Activated CD8-positive, alpha-beta memory T cell treated with anti-CD3 and anti-CD28 coated beads, Interleukin-2, amount 50 U/mL, for 1 hour (primary cell): ENCODE results near the gene JAKMIP1.

ENCODE experiments used
- DNase-seq: peaks from one replicate; pipeline ENCODE4 v3.0.0-alpha.2; 2020; ENCODE audit errors: extremely low read depth

JAKMIP1 gene

DNA sequence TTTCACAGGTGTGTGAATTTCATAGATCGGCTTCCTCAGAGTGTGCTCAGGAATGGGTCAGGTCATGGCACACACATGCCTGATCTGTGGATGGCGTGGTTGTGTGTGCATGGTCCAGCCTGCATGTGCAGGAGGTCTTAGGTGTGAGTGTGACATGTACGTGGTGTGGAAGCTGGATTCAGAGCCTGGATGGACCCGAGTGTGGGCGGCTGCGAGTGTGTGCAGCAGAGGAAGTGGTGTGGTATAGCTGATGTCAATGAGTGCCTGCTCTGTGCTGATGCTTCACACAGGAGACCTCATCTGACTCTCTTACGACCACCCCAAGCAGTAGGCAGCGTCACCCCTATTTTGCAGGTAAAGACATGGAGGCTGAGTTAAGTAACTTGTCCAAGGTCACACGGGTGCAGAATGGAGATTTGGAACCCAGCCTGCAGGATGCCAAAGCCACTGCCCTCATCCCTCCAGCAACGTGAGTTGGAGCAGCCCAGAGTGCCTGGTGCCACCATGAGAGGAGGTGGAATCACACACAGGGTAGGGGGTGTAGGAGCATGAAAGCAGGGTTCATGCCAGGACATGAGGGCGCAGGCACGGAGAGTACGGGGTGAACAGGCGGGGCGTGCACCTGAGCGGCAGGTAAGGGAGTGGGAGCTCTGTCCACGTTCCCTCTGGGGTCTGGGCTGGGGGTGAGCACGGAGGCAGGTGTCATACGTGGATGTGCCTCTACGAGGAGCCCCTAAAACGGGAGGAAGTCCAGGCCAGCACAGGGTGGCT is 157.9 kb downstream of the JAKMIP1 start:
- DNase-seq = no peak

DNA sequence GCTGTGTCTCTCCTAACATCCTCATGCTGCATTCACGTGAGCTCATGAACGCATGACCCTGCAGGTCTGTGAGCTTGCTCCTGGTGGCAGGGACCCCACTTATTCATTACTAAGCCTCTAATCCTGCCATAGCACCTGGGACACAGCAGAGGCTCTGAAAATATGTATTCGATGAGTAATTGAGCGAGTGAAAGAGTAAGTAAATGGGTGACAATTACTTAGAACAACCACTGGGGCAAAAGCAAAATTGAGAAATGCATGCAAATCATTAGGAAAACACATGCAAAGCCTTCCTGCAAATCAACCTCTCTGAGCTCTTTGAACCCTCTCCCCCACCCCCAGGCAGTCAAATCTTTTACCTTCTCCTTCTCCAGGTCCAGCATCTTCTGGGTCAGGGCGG is 158.5 kb downstream of the JAKMIP1 start:
- DNase-seq = no peak

DNA sequence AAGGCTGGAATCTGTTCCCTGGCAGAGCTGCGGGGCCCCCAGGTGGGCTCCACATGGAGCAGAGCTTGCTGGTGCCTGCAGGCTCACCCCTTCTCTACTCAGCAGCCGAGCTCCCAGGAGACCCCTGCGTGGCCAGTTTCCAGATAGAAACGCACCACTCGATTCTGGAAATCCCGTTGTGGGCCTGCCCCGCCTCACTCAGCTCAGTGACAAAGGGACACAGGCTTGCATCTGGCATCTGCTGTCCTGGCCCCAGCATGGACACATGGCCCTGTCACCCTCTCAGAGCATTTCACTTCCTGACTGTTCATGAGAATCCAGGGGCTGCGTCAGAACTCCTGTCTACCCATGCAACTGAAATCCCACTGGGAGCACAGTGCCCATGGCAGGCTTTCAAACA is 161.6 kb downstream of the JAKMIP1 start:
- no peak for DNase-seq

DNA sequence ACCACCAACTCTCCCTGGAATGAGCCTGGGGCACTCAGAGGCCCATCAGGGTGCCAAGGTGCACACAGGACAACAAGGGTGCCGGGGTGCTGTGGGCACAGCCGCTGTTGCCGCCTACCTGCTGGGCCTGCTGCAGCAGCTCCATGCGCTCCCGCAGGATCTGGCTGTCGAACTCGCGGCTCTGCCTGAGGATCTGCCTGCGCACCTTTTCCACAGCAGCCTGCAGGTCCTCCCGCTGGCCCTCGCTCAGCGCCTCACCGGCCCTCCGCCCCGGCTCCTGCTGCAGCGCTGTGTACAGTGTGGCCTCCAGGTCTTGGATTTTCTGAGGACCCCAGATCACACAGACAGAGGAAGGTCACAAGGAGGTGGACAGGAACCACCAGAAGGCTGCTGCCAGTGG is 164.6 kb downstream of the JAKMIP1 start:
- no peak for DNase-seq

DNA sequence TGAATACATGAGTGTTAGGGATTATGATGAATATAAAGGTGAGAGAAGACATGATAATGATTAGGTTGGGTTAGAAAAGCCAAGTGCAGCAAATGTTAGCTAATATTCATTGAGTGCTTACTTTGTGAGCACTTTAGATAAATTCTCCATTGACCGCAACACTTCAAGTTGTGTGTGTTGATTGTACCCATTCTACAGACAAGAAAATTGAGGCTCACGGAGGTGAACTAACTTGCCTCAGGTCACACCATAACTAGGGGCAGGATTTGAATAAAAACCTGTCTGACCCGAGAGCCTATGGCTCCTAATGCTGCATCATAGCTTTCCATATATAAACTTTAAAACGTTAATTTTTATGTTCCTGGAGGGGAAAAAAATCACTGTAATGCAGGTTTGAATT is 167.0 kb downstream of the JAKMIP1 start:
- DNase-seq = no peak

DNA sequence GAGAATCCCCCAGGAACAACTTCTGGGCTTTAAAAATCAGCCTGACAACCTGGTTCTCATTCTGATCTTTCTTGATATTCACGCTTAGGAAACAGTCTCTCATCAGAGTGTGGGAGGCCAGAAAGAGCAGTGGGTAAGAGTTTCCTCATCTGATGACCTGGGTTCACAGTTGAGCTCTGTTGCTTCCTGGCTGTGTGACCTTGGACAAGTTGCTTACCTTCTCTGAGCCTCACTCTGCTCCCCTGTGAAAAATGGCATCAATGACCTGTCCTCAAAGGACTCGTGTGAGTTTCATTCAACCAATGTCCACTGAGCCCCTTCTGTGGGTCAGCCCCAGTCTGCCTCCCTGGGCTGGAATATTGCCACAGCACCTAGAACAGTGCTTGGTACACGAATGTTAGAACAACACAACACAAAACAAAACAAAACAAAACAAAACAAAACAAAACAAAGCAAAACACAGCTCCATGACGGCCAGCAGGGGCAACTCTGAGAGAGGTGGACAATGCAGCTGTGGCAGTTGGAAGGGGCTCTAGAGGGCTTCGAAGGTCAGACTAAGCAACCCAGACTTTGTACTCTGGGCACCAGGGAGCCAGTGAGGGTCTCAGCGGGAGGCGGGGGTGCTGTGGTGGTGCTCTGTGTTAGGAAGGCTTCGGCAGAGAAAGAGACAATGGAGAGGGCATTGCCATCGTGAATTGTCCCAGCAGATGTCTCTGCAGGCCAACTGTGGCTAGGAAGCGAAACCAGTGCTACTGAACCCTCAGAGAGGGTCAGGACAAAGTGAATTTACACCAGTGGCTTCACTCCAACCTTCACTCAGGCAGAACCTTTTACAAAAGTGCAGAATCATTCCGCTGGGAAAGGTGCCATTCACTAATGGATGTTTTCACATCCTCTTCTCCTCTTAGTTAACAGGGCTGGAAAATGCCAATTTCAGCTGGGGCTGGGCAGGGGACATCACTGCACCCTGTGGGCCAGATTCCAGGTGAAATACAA is 167.8 kb downstream of the JAKMIP1 start:
- no peak for DNase-seq

DNA sequence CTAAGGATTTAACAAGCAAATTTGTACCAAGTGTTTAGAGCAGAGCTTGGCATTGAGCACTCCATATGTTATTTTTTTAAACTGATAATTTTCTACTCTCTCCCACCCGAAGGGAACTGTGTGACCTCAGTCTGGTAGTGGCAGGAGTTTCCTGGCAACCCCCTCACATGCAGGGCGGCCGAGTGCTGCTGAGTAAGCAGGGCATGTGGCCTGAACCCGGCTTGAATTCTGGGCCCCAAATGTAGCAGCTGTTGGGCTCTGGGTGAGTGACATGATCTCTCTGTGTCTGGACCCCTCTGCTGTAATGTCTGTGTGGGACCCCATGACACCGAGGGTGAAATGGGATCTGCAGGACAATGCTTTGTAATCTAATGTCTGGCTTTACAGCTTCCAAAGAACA is 168.5 kb downstream of the JAKMIP1 start:
- no peak for DNase-seq

DNA sequence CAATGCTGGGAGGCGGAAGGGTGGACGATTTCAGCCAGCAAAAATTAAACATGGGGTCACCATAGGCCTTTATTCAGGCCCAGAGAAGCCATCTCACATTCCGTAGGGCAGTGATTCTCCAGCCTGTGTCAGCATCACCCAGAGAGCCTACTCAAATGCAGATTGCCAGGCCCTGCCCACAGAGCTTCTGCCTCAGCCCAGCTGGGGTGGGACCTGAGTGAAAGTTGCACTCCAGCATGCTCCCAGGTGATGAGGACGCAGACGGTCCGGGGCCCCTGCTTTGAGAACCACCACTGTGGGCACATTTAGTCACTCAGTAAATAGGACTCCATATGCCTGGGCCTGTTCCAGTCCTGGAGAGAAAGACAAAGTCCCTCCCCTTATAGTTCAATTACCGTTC is 169.7 kb downstream of the JAKMIP1 start:
- DNase-seq = no peak

DNA sequence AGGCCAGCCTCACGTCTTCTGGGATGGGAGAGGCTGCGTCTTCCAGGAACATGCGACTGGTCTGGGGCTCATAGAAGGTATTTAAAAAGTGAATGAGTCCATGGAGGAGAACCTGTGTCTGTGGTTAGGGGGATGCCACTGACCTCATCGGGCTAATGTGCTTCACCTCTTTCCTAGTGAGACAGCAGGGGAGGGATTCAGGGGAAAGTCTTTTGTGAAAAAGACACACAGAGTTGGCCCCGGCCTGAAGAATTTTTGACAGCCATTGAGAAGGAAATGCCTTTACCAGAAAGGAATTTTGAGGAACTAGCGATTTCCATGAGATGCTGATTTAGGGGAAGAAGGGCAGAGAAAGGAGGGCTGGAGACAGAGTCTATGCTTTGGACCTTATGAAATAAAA is 171.1 kb downstream of the JAKMIP1 start:
- no peak for DNase-seq

DNA sequence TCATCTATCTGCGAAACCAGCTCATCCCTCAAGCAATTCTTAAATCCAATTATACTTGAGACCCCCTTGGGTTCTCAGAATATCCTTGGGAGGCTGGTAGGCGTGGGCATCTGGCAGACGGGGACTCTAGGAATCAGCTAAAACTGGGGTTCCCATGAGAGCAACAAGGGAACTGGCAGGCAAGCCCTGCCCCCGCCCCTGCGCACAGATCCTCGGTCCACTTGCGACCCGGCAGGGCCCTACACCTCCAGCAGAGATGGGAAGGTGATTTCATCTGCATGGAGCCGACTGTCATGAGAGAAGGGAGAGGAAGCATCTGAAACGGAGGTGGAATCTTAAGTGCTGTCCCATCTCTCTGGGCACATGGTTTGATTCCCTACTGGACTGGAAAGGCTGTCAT is 172.2 kb downstream of the JAKMIP1 start:
- no peak for DNase-seq

DNA sequence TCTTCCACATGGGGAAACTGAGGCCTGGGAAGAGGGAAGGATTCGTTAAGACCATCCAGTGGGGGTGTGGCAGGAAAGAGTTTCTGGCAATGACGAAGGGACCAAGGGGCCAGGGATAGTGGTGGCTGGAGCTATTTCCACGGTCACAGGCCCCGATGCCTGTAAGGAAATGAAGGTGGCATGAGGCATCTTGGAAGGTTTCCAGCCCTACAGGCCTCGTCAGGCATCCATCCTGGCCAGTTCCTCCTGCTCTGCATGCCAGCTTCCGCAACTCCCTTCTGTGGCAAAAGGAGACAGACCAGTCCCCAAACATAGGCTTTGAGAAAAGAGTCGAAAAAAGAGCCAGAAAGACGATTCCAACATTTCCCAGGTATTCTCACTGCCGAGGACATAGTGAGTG is 173.0 kb downstream of the JAKMIP1 start:
- DNase-seq = no peak

DNA sequence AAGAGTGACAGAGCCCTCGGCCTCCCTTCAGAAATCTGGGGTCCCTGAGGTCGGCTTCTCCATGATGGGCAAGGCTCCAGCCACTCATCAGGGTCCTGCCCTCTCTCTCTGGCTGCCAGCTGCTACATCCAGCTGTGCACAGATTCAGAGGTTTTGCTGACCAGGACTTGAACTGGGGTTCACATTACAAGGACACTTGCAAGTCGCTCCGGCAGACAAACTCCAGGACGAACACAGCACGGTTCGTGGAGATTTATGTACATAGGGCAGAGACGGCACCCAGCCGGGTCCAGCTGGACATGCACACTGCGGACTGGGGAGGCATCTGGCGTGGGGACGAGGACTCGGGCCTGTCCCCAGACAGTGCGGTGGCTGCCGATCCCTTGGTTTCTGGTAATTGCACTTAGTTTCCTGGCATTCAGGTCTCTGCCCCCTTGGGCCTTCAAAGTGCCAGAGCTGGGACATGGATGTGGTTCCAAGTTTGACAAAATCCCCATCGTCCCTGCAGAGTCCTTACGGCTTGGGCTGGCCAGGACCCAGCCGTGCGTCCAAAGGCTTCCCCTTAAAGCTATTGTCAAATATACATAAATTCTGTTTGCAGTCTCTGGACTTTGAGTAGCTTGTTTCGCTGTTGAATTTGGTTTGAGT is 175.9 kb downstream of the JAKMIP1 start:
- DNase-seq = no peak

DNA sequence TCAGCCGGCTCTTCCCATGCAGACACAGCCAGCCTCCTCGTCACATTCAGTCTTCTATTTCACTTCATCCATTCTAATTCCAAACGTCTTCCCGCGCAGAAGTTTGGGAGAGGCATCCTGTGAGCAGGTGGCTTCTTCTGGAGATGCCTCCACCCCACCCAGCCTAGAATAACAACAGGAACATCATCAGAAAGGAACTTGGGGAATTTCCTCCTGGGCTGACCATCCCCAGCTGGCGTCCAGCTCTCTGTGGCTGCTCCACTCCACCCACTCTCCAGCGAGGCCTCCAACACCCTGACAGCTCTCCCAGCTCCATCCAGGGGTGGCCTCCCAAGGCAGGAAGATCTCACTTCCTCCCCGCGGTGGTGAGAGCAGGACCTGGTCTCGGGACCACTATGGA is 176.6 kb downstream of the JAKMIP1 start:
- DNase-seq = no peak

DNA sequence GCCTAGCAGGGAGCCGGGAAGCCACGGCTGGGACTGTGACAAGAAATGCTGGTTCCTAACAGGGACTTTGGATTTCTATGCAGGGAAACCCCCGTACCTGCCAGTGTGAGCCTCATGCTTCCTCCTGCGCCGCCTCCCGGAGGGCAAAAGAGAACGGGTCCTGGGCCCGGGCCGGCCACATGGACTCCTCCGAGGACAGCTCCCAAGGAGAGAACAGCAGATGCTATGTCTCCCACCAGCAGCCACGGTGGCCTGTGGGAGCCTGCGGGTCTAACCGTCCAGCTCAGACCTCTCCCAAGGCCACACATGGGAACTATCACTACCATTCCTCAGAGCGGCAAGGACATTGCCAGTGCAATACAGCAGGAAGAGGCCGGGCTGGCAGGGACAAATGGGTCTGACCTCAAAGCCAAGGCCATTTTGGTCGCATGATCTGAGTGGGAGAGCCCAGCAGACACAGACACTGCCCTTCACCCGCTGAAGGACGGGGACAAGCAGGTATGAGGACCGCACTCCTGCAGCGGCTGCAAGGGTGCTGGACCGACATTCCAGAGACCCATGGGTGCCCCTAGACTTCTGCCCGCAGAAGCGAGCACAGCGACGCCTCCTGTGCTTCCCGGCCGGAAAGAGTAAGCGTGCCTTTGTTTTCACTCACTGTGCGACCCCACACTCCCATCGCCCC is 177.6 kb downstream of the JAKMIP1 start:
- no peak for DNase-seq

DNA sequence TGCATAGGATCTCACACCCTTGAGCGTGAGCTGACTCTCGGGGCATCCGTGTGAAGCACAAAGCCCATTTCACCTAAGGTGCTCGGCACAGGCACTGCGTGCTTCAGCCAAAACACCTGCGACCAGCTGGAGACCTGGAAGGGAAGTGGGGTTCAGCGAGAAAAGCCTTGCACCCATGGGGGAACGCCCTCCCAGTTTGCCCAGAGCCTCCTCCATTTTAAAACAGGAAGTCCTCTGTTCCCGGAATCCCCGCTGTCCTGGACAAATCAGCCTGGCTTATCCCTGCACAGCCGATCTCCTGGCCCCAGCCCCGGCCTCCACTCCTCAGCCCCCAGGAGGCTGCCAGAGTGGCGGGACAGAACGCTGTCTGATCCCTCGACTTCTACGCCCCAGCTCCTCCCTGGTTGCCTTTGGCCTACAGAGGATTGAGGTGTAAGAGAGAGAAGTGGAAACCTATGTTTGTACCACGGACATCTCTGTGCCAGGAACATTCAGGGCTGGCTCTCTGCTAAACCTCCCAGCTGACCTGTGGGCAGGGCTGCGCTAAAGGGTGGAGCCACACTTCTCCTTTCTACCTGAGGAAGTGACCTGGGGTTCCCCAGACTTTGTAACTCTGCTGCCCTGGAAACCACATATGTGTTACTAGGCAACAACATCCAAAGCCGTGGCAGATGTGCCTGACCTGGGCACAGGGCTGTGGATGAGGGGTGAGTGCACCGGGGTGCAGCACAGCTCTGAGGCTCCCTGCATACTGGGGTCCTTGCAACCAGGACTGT is 178.3 kb downstream of the JAKMIP1 start:
- no peak for DNase-seq

DNA sequence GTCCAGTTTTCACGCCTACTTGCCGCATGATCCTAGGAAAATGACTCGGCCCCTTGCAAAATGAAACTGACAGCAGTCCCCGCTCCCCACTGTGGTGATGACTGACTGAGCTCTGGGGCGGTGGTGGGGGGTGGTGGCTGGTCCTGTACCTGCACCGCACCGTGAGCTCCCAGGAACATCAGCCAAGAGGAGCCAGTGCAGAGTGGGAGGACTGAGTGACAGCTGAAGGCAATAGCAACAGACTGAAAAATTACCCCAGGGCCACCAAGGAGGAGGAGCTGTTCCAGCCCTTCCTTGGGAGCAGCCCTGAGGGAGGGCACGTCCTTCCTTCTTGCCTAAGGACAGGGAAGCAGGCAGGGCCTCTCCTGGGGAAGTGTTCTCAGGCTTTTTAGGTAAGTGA is 179.7 kb downstream of the JAKMIP1 start:
- DNase-seq = no peak

DNA sequence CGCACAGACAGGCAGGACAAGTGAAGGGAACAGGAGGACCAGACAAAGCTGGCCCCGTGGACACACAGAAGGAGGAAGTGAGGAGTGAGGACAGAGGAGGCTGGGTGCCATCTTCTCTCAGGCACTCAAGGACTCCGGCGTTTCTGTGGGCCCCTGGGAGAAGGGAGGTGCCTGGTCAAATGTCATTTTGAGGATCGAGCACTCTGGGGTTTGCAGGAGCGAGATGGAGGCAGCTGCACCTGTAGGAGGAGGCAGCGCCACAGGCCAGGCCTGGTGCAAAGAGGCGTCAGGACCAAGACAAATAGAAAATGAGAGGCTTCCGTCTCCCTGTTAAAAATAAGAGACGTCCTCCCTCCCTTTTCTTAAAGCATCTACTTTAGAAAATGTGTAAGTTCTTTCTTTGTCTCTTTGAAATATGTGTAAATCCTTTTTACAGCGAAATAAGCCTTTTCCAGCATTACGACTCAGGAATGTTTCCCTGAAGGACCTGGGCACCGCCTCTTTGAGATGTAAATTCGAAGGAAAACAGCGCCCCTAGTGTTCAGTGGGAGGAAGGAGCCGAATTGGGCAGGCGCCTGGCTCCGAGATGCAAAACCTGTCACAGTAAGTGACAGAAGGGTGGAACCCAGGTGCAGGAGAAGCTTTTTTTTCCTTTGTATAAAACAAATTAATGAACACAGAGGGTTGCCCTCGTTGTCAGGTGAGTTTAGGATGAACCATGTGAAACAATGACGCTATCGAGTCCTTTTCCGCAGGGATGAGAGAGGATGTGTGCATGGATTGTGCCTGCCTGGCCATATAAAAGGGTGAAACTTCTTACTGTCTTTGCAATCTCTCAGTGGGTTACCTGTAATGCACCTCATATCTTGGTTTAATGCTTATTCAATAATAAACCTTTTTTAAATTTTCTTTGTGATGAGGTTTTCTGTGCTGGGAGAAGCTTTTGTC is 180.8 kb downstream of the JAKMIP1 start:
- DNase-seq = no peak

DNA sequence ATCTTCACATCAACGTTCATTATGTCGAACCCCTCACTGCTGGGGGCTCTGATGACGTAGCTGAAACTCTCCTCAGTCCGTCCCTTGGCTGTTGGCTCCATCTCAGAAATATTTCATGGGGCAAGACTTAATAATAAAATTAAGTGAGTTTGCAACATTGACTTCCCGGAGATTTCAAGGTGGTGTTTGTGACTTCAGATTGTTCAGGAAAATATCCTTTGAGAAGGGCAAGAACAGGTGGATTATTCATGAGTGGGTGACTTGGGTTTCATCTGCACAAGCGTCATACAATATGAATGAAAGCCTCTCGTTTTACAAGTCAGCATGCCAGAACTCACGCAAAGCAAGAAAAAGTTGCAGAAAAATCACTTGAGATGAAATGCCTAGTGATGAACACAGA is 182.0 kb downstream of the JAKMIP1 start, which contains the start of gene C4orf50:
Gene C4orf50 (minus strand): TSS at position 101 of the 400 bp plus-strand sequence.
- no peak for DNase-seq

DNA sequence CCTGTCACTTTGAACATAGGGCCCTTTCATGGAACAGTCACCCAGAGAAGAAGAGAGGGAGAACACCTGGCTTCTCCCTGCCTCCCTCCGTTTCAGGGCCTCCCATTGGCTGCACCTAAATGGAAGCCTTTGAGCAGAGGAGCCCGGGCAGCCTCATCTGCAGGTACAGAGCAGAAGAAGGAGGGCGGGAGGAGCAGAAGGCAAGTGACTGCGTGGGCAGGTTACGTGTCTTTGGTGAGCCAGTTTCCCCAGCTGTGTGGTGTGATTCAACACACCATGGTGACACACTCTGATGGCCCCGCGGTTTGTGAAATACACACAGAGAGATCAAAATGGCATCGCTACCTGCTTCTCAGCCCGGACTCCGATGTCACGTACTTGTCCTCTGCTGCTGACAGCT is 182.5 kb downstream of the JAKMIP1 start:
- DNase-seq = no peak

DNA sequence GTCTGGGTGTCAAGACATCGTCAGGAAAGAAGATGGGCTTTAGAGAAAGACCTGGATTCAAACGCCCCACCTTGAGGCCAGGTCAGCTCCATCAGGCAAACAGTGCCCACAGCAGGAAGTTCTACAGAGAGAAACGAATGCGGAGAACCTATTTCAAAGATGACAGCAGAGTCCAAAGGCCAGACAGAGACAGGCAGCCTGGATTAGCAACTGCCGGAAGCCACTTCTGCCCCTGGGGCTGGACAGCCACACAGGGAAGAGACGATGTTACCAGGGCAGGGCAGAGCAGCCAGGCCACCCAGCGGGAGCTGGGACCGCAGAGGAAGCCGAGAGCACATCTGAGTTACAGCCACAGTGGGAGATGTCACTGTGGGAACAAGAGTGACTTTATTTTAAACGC is 183.3 kb downstream of the JAKMIP1 start:
- DNase-seq = no peak
